Measurements from ENCODE around the gene ZDHHC14. TPM values are rescaled to one million over a fixed set of nuclear protein-coding genes. Genes with fewer than 3 reads are reported as not detected.

ZDHHC14 gene
- total RNA-seq, 1 experiment from 2014 or later, result 1.7 TPM

GRCh38 chr6:157625764-157626163, 244.8 kb downstream of the ZDHHC14 start:
- Histone ChIP-seq H3K27ac (ENCODE audit: insufficient read length, low read depth, low read length) (no peak overlapping the region), H2BK120ac (ENCODE audit: low read depth, low read length, poor library complexity, severe bottlenecking) (no peak overlapping the region), H4K8ac (replicated peaks; ENCODE audit: insufficient read length, low read depth, low read length) (no peak overlapping the region), H3K9me3 (ENCODE audit: control insufficient read depth, low read depth, low read length) (no peaks in the 10 kb centered on the region), H2AK5ac (ENCODE audit: insufficient read length, low read length) (no peak overlapping the region), H2BK12ac (ENCODE audit: insufficient read length, low read depth, low read length) (no peak overlapping the region), H3K79me2 (ENCODE audit: insufficient read depth, low read length) (no peaks in the 10 kb centered on the region), H2BK5ac (ENCODE audit: insufficient read length, low read length) (no peak overlapping the region), H3K23me2 (ENCODE audit: insufficient read length, low read depth, low read length, poor library complexity, severe bottlenecking) (no peaks in the 10 kb centered on the region), H2BK20ac (ENCODE audit: low read depth, low read length, poor library complexity, severe bottlenecking) (no peak overlapping the region), H3K4ac (ENCODE audit: low read depth, low read length) (no peak overlapping the region), H4K5ac (ENCODE audit: insufficient read length, low read depth, low read length) (no peak overlapping the region), H3K9ac (ENCODE audit: extremely low read depth, insufficient read length, low read length) (no peak overlapping the region), H3K56ac (ENCODE audit: insufficient read length, low read depth, low read length) (no peak overlapping the region), H3K79me1 (ENCODE audit: insufficient read depth, low read depth, low read length, poor library complexity, severe bottlenecking) (no peaks in the 10 kb centered on the region), H3T11ph (ENCODE audit: low read length) (no peak overlapping the region), H3K23ac (ENCODE audit: insufficient read length, low read depth, low read length) (no peak overlapping the region), H4K91ac (ENCODE audit: insufficient read length, low read depth, low read length) (no peak overlapping the region), H3K4me1 (ENCODE audit: insufficient read depth, low read length) (peaks cover 8% of the 10 kb centered on the region; the same call in 1 of the 2 replicates), H3K4me2 (ENCODE audit: insufficient read depth, insufficient read length, low read length) (no peak overlapping the region), H2BK15ac (ENCODE audit: low read depth, low read length) (no peak overlapping the region), H3K18ac (ENCODE audit: insufficient read length, low read depth, low read length) (no peak overlapping the region), H4K20me1 (ENCODE audit: control insufficient read depth, insufficient read depth, insufficient read length) (no peaks in the 10 kb centered on the region), H3K27me3 (ENCODE audit: insufficient read depth, low read length) (no peaks in the 10 kb centered on the region), H2AFZ (ENCODE audit: low read length) (no peak overlapping the region), H3K14ac (ENCODE audit: insufficient read depth, low read length) (no peak overlapping the region)
- peaks cover 0 to 3% of the 10 kb centered on the region in 2 experiments; a peak in 2 of 5 replicates for H3K9me3 Mint-ChIP-seq
- no peak overlapping the region for H3K4me3 Mint-ChIP-seq
- no peak overlapping the region for H3K27ac Mint-ChIP-seq
- no CpG with 5 or more reads among the region's 10 CpGs for WGBS (ENCODE audit: extremely low coverage, insufficient read length, low lambda C conversion rate)
- no peaks in the 10 kb centered on the region; the same call in 1 of the 2 replicates for H3K27me3 Mint-ChIP-seq (ENCODE audit: low read depth)
- H3K36me3 Mint-ChIP-seq (ENCODE audit: insufficient read depth in 1 of 3, low read depth in 3 of 3), result peaks cover 0 to 7% (median 0%) of the 10 kb centered on the region in 3 experiments; a peak in 1 of 7 replicates
- DNase-seq, result no peak
- peaks cover 24 to 31% of the 10 kb centered on the region in 2 experiments for H3K4me1 Mint-ChIP-seq
- TF ChIP-seq CTCF (conservative IDR thresholded peaks at IDR 0.05), result no peak

Measured in H9 (cell line).